Panc1 (cell line): Measurements from ENCODE around the gene TM7SF2. TPM values are rescaled to one million over a fixed set of nuclear protein-coding genes. Genes with fewer than 3 reads are reported as not detected.

Source experiments
- ATAC-seq: fragments of 200-7000 bp; cut with Tn5 transposase; 2 replicates; pipeline ENCODE4 v1.9.1; 2020; ENCODE audit warnings: mild to moderate bottlenecking, moderate library complexity
- BruUV-seq: library from RNA; stranded (reverse); fragments of 400-500 nt; replicated peaks from 2 replicates; lab custom pipeline; 2021; lab: Mats Ljungman, UMichigan
- CTCF ChIA-PET: fragments of 300-600 bp; sonication (Branson Sonifier 250); formaldehyde crosslinking; loops from one replicate; lab custom pipeline; 2022; ENCODE audit warnings: antibody characterized with exemption; lab: Charles Lee
- POLR2A ChIA-PET: fragments of 300-600 bp; sonication (Branson Sonifier 250); formaldehyde crosslinking; loops from one replicate; lab custom pipeline; 2022; ENCODE audit warnings: antibody characterized with exemption; lab: Charles Lee
- DNase-seq: peaks from one replicate; pipeline ENCODE4 v3.0.0-alpha.2; 2010; ENCODE audit warnings: low read depth, low spot score
- H3K27ac ChIP-seq: 2 replicates; pipeline ENCODE4 v1.5.1; 2011; ENCODE audit warnings: mild to moderate bottlenecking, low read length, inconsistent platforms
- H3K27me3 ChIP-seq: fragments of 200-500 bp; sonication (Bioruptor generic); 2 replicates; pipeline ENCODE4 v1.6.0; 2014; ENCODE audit warnings: low read length, inconsistent platforms; ENCODE audit not compliant: control insufficient read depth, insufficient read depth
- H3K36me3 ChIP-seq: fragments of 200-500 bp; sonication (Bioruptor generic); 2 replicates; pipeline ENCODE4 v1.5.1; 2014; ENCODE audit warnings: inconsistent platforms, mild to moderate bottlenecking, low read length, moderate library complexity; ENCODE audit not compliant: control insufficient read depth, insufficient read depth
- H3K4me1 ChIP-seq: 2 replicates; pipeline ENCODE4 v1.5.1; 2011; ENCODE audit warnings: inconsistent platforms, mild to moderate bottlenecking, low read length, moderate library complexity; ENCODE audit not compliant: control insufficient read depth, insufficient read depth
- H3K4me3 ChIP-seq, 2 experiments: 2 replicates each; pipeline ENCODE4 v1.5.1; 2011 to 2012; ENCODE audit warnings: low read depth in 2 of 2, low read length in 2 of 2, mild to moderate bottlenecking in 2 of 2, inconsistent platforms in 1 of 2, moderate library complexity in 1 of 2
- H3K9me3 ChIP-seq: fragments of 200-500 bp; sonication (Bioruptor generic); 2 replicates; pipeline ENCODE4 v1.5.1; 2014; ENCODE audit warnings: low read depth, mild to moderate bottlenecking, inconsistent platforms, low read length, moderate library complexity; ENCODE audit not compliant: control insufficient read depth, insufficient read depth
- POLR2AphosphoS5 ChIP-seq: IDR thresholded peaks from 2 replicates; pipeline ENCODE4 v1.6.1; 2012; ENCODE audit warnings: mild to moderate bottlenecking, low read depth, low read length, moderate library complexity
- SIN3A ChIP-seq: IDR thresholded peaks from 2 replicates; pipeline ENCODE4 v1.6.1; 2012; ENCODE audit warnings: low read depth, mild to moderate bottlenecking, low read length, moderate library complexity, borderline replicate concordance; ENCODE audit not compliant: insufficient read depth
- TCF7L2 ChIP-seq: IDR thresholded peaks from 2 replicates; pipeline ENCODE4 v1.6.1; 2011; ENCODE audit warnings: mild to moderate bottlenecking, low read depth, low read length, inconsistent platforms
- in situ Hi-C: cut with HindIII; loops from 2 replicates; pipeline ENCODE4 v1.10.0; 2016; ENCODE audit warnings: low sequenced_read_pairs, low pct_unique_long_range_greater_than_20kb
- intact Hi-C: fragments of 100-400 bp; cut with micrococcal nuclease; formaldehyde crosslinking; loops from one replicate; pipeline ENCODE4 v1.10.0; 2022; ENCODE audit not compliant: unreplicated experiment
- total RNA-seq: library from RNA; stranded (reverse); gene quantifications from one replicate; pipeline ENCODE4 v1.2.1, GENCODE V29; 2021; ENCODE audit not compliant: unreplicated experiment
- TF ChIP-seq, protein P1 (sequence below): fragments of 450-650 bp; IDR thresholded peaks from 2 replicates; pipeline ENCODE4 v1.5.1; 2017; ENCODE audit warnings: mild to moderate bottlenecking
- TF ChIP-seq, protein P2 (sequence below), 2 experiments: IDR thresholded peaks; 2 replicates each; pipeline ENCODE4 v1.6.1; 2011 to 2012; ENCODE audit warnings: low read depth in 2 of 2, control low read depth in 1 of 2, low read length in 1 of 2, mild to moderate bottlenecking in 1 of 2, moderate library complexity in 1 of 2; ENCODE audit not compliant: insufficient read depth in 1 of 2

Gene TM7SF2
- total RNA-seq, 1 experiment from 2014 or later: 85.4 TPM

DNA sequence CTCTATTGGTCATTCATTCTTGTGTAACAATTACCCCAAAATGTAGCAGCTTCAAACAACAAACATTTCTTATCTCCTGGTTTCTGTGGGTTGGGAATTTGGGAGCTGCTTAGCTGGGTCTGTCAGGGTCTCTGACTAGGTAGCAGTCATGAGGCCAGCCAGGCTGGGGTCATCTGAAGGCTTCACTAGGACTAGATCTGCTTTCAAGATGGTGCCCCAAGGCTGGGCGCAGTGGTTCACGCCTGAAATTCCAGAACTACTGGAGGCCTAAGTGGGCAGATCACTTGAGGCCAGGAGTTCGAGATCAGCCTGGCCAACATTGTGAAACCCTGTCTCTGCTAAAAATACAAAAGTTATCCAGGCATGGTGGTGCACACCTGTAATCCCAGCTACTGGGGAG lies 45.3 kb downstream of the TM7SF2 start:
- H3K4me3 ChIP-seq: no peak overlapping the region
- CTCF ChIA-PET: no interaction called here
- in situ Hi-C loops (no loop called here), intact Hi-C loops (no loop called here)
- no peak for ATAC-seq
- no peak overlapping the region for H3K27ac ChIP-seq
- no peak for DNase-seq
- no TSS peak for BruUV-seq
- no peaks in the 10 kb centered on the region for H3K36me3 ChIP-seq
- H3K9me3 ChIP-seq: no peaks in the 10 kb centered on the region
- no peaks in the 10 kb centered on the region for H3K27me3 ChIP-seq
- no peaks in the 10 kb centered on the region for H3K4me1 ChIP-seq
- TF ChIP-seq, protein P1, sequence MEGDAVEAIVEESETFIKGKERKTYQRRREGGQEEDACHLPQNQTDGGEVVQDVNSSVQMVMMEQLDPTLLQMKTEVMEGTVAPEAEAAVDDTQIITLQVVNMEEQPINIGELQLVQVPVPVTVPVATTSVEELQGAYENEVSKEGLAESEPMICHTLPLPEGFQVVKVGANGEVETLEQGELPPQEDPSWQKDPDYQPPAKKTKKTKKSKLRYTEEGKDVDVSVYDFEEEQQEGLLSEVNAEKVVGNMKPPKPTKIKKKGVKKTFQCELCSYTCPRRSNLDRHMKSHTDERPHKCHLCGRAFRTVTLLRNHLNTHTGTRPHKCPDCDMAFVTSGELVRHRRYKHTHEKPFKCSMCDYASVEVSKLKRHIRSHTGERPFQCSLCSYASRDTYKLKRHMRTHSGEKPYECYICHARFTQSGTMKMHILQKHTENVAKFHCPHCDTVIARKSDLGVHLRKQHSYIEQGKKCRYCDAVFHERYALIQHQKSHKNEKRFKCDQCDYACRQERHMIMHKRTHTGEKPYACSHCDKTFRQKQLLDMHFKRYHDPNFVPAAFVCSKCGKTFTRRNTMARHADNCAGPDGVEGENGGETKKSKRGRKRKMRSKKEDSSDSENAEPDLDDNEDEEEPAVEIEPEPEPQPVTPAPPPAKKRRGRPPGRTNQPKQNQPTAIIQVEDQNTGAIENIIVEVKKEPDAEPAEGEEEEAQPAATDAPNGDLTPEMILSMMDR: no peak
- TF ChIP-seq POLR2AphosphoS5: no peak
- TF ChIP-seq SIN3A: no peak
- TF ChIP-seq TCF7L2: no peak
- TF ChIP-seq, protein P2, sequence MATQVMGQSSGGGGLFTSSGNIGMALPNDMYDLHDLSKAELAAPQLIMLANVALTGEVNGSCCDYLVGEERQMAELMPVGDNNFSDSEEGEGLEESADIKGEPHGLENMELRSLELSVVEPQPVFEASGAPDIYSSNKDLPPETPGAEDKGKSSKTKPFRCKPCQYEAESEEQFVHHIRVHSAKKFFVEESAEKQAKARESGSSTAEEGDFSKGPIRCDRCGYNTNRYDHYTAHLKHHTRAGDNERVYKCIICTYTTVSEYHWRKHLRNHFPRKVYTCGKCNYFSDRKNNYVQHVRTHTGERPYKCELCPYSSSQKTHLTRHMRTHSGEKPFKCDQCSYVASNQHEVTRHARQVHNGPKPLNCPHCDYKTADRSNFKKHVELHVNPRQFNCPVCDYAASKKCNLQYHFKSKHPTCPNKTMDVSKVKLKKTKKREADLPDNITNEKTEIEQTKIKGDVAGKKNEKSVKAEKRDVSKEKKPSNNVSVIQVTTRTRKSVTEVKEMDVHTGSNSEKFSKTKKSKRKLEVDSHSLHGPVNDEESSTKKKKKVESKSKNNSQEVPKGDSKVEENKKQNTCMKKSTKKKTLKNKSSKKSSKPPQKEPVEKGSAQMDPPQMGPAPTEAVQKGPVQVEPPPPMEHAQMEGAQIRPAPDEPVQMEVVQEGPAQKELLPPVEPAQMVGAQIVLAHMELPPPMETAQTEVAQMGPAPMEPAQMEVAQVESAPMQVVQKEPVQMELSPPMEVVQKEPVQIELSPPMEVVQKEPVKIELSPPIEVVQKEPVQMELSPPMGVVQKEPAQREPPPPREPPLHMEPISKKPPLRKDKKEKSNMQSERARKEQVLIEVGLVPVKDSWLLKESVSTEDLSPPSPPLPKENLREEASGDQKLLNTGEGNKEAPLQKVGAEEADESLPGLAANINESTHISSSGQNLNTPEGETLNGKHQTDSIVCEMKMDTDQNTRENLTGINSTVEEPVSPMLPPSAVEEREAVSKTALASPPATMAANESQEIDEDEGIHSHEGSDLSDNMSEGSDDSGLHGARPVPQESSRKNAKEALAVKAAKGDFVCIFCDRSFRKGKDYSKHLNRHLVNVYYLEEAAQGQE (IDR thresholded peaks at IDR 0.05; ENCODE audit: insufficient read depth in 1 of 2, low read depth in 2 of 2, low read length in 1 of 2): no peak
- POLR2A ChIA-PET: interaction anchor here (0.7 kb wide), 2 partner anchors 22 to 62 kb away, joined by 10 to 12 read pairs; no protein-coding TSS in a partner anchor

GRCh38 chr11:65157336-65157735 lies 45.7 kb downstream of the TM7SF2 start:
- ATAC-seq (no peak), DNase-seq (no peak)
- no peak overlapping the region for H3K4me3 ChIP-seq
- no peaks in the 10 kb centered on the region for H3K4me1 ChIP-seq
- H3K27ac ChIP-seq: no peak overlapping the region
- intact Hi-C loops: no loop called here
- no TSS peak for BruUV-seq
- POLR2A ChIA-PET: interaction anchor here (0.6 to 0.7 kb wide), 3 partner anchors 8 to 62 kb away, joined by 4 to 12 read pairs (median 10); no protein-coding TSS in a partner anchor
- H3K36me3 ChIP-seq: no peaks in the 10 kb centered on the region
- TF ChIP-seq POLR2AphosphoS5: no peak
- TF ChIP-seq SIN3A: no peak
- TF ChIP-seq, protein P2 (IDR thresholded peaks at IDR 0.05; ENCODE audit: insufficient read depth in 1 of 2, low read depth in 2 of 2, low read length in 1 of 2): no peak
- TF ChIP-seq, protein P1: no peak
- no peak for TF ChIP-seq TCF7L2
- H3K9me3 ChIP-seq: no peaks in the 10 kb centered on the region
- CTCF ChIA-PET: interaction anchor here (0.6 kb wide), 1 partner anchor 130 kb away, joined by 3 read pairs; the partner anchor contains the start of gene SNX15
- in situ Hi-C loops: no loop called here
- H3K27me3 ChIP-seq: no peaks in the 10 kb centered on the region
